Testis (tissue), 3 donors: ENCODE measurements around the gene TDRD12. TPM values are rescaled to one million over a fixed set of nuclear protein-coding genes. Genes with fewer than 3 reads are reported as not detected.
A peak's percentile ranks its signal among the peaks of the same experiment; 100 is the strongest.

Source experiments
- DNase-seq: peaks from one replicate; pipeline ENCODE4 v3.0.0-alpha.2; 2019
- H3K27ac ChIP-seq, 2 donors: fragments of 200-600 bp; sonication (generic); one replicate each; pipeline ENCODE4 v1.5.1; 2019
- H3K27me3 ChIP-seq: fragments of 200-600 bp; sonication (generic); one replicate; pipeline ENCODE4 v1.5.1; 2019
- H3K36me3 ChIP-seq: fragments of 200-600 bp; sonication (generic); one replicate; pipeline ENCODE4 v1.5.1; 2017; ENCODE audit warnings: low read depth; ENCODE audit errors: missing control alignments
- H3K4me1 ChIP-seq: fragments of 200-600 bp; sonication (generic); one replicate; pipeline ENCODE4 v1.5.1; 2019
- H3K4me3 ChIP-seq, 2 donors: fragments of 200-600 bp; sonication (generic); one replicate each; pipeline ENCODE4 v1.5.1; 2017 to 2019
- H3K9me3 ChIP-seq: fragments of 200-600 bp; sonication (generic); one replicate; pipeline ENCODE4 v1.5.1; 2017
- POLR2A ChIP-seq: fragments of 450-650 bp; IDR thresholded peaks from one replicate; pipeline ENCODE4 v1.6.1; 2017; ENCODE audit warnings: antibody characterized with exemption, mild to moderate bottlenecking, moderate library complexity
- WGBS, 2 donors: methylation state at CpG; one replicate each; pipeline ENCODE4 v1.1.5; 2018; 5-methylcytosine and 5-hydroxymethylcytosine counted together
- intact Hi-C: fragments of 100-400 bp; cut with DNase I; formaldehyde crosslinking; loops from one replicate; pipeline ENCODE4 v1.15.1; 2023; ENCODE audit warnings: low total_unique reads
- polyA plus RNA-seq: library from polyadenylated mRNA; stranded (reverse); fragments of 350-450 nt; fragmentation: Illumina TruSeq; extraction: RNeasy Lipid Tissue Mini Kit (QIAGEN cat#74804); gene quantifications from one replicate; pipeline ENCODE4 v1.2.3, GENCODE V29; 2014; ENCODE audit warnings: low read depth, low replicate concordance; ENCODE audit not compliant: insufficient read depth
- total RNA-seq, 2 donors: library from RNA; depleted of rRNA; stranded (reverse); fragments of >200 nt; gene quantifications; one replicate each; pipeline ENCODE4 v1.2.3, GENCODE V29; 2016
- TF ChIP-seq, protein P1 (sequence below), 3 experiments: fragments of 450-650 bp in 2 of 3; fragments of 200-600 bp in 1 of 3; sonication (generic) in 1 of 3; IDR thresholded peaks; one replicate each; pipeline ENCODE4 v1.5.1; 2016 to 2019; ENCODE audit warnings: antibody characterized with exemption in 3 of 3, mild to moderate bottlenecking in 2 of 3, moderate library complexity in 1 of 3

TDRD12 gene
- total and polyA plus RNA-seq, 3 donors from 2014 or later = 24.3 to 33.4 (median 30.6) TPM

DNA sequence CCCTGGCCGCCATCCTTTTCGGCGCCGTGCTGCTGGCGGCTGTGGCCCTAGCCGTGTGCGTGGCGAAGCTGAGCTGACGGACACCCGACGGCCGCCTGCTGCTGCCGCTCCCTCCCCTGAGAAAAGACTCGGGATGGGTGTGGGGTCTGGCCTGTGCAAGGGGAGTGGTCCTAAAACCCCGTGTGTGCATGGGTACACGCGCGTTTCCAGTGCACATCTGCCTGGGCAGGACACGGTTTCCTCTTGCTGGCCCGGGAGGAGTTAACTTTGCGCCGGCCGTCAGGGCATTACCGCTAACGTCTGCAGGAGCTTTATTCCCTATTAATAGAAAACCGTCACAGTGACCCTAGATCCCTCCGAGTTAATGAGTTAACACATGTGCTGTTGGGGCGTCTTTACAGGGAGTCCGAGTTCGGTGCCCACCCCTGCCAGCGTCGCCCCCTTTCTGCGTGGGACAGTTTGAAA, 42.6 kb upstream of the TDRD12 start:
- no peaks in the 10 kb centered on the region for H3K36me3 ChIP-seq
- H3K9me3 ChIP-seq = no peaks in the 10 kb centered on the region
- DNase-seq = no peak
- H3K27ac ChIP-seq = no peak overlapping the region
- WGBS, 2 donors = 18 to 21% methylated on average over 19 to 32 of the region's 33 CpGs
- H3K27me3 ChIP-seq = no peaks in the 10 kb centered on the region
- H3K4me3 ChIP-seq = peak overlapping the region; percentile 76 to 87
- H3K4me1 ChIP-seq = peaks cover 6% of the 10 kb centered on the region
- intact Hi-C loops = no loop called here
- TF ChIP-seq POLR2A = no peak
- TF ChIP-seq, protein P1, sequence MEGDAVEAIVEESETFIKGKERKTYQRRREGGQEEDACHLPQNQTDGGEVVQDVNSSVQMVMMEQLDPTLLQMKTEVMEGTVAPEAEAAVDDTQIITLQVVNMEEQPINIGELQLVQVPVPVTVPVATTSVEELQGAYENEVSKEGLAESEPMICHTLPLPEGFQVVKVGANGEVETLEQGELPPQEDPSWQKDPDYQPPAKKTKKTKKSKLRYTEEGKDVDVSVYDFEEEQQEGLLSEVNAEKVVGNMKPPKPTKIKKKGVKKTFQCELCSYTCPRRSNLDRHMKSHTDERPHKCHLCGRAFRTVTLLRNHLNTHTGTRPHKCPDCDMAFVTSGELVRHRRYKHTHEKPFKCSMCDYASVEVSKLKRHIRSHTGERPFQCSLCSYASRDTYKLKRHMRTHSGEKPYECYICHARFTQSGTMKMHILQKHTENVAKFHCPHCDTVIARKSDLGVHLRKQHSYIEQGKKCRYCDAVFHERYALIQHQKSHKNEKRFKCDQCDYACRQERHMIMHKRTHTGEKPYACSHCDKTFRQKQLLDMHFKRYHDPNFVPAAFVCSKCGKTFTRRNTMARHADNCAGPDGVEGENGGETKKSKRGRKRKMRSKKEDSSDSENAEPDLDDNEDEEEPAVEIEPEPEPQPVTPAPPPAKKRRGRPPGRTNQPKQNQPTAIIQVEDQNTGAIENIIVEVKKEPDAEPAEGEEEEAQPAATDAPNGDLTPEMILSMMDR (IDR thresholded peaks at IDR 0.05) = no peak

DNA sequence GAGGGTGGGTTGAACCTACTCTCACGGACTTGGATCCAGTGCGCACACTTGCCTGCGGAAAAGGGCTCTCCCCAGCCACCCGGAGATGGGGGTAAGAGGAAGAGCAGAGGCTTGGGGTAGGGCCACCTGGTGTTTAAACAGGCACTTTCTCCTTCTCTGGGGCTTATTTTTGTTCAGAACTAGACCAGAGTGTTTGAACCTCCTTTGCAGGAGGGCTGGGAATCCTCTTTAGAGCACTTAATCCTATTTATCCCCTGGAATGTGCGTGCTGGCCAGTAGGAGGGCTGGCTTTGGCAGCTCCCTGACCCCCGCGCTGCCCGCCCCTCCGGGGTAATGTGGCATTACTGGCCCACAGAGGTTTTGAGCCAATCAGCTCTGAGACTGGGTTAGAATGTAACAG, 41.9 kb upstream of the TDRD12 start:
- TF ChIP-seq POLR2A = no peak
- TF ChIP-seq, protein P1 (IDR thresholded peaks at IDR 0.05) = no peak
- intact Hi-C loops = no loop called here
- Histone ChIP-seq H3K9me3 (no peaks in the 10 kb centered on the region), H3K27me3 (no peaks in the 10 kb centered on the region), H3K4me1 (peaks cover 6% of the 10 kb centered on the region), H3K4me3 (no peak overlapping the region), H3K36me3 (no peaks in the 10 kb centered on the region), H3K27ac (no peak overlapping the region)
- WGBS, 2 donors = 41 to 42% methylated on average over 9 of the region's 9 CpGs
- no peak for DNase-seq

DNA sequence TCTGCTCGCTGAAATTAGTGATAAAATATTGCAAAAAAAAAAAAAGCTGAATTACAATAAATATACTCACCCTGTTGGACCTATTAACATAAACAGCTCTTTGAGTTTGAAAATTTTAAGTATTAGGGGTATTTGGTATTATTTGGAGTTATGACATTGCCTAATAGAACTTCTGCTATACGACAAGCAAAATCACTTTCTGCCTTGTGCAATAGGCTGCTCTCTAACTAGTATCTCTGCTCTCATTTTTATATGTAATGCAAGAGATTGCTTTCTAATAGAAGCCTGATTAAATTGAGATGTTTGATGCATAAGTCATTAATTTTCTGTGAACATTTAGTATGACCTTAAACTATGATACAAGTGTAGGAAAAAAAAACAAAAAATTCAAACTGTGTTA, 38.6 kb upstream of the TDRD12 start:
- Histone ChIP-seq H3K27ac (no peak overlapping the region), H3K4me3 (no peak overlapping the region), H3K4me1 (no peaks in the 10 kb centered on the region), H3K36me3 (no peaks in the 10 kb centered on the region), H3K27me3 (no peaks in the 10 kb centered on the region), H3K9me3 (no peaks in the 10 kb centered on the region)
- 83% methylated on average over 2 of the region's 2 CpGs for WGBS, 2 donors
- intact Hi-C loops = no loop called here
- no peak for DNase-seq
- TF ChIP-seq, protein P1 (IDR thresholded peaks at IDR 0.05) = no peak
- no peak for TF ChIP-seq POLR2A

- H3K4me1 ChIP-seq = no peaks in the 10 kb centered on the region
- no peak for DNase-seq
- H3K9me3 ChIP-seq = no peaks in the 10 kb centered on the region
- 90 to 92% methylated on average over 4 of the region's 4 CpGs for WGBS, 2 donors
- no peaks in the 10 kb centered on the region for H3K27me3 ChIP-seq
- no peak overlapping the region for H3K4me3 ChIP-seq
- intact Hi-C loops = no loop called here
- no peak overlapping the region for H3K27ac ChIP-seq
- TF ChIP-seq, protein P1 (IDR thresholded peaks at IDR 0.05) = no peak
- no peak for TF ChIP-seq POLR2A
- no peaks in the 10 kb centered on the region for H3K36me3 ChIP-seq
Measured at GRCh38 chr19:32682317-32682716, 37.2 kb upstream of the TDRD12 start.

GRCh38 chr19:32686847-32687475, 32.6 kb upstream of the TDRD12 start:
- 94% methylated on average over 6 of the region's 6 CpGs for WGBS, 2 donors
- no peak for DNase-seq
- intact Hi-C loops = no loop called here
- Histone ChIP-seq H3K27me3 (no peaks in the 10 kb centered on the region), H3K36me3 (no peaks in the 10 kb centered on the region), H3K4me3 (no peak overlapping the region), H3K4me1 (peaks cover 6% of the 10 kb centered on the region), H3K27ac (no peak overlapping the region), H3K9me3 (no peaks in the 10 kb centered on the region)
- no peak for TF ChIP-seq POLR2A
- TF ChIP-seq, protein P1 (IDR thresholded peaks at IDR 0.05) = no peak
